A549 treated with CpdA at 1 μM for 4 hours (cell line): ENCODE measurements around the gene FLOT1. TPM values are rescaled to one million over a fixed set of nuclear protein-coding genes. Genes with fewer than 3 reads are reported as not detected.

Source experiments
- total RNA-seq: library from RNA; stranded (reverse); fragments of 200-300 nt; extraction: Qiagen RNA extraction; gene quantifications from 5 replicates; pipeline ENCODE4 v1.2.3, GENCODE V29; 2022; ENCODE audit warnings: low read depth

FLOT1 gene, protein sequence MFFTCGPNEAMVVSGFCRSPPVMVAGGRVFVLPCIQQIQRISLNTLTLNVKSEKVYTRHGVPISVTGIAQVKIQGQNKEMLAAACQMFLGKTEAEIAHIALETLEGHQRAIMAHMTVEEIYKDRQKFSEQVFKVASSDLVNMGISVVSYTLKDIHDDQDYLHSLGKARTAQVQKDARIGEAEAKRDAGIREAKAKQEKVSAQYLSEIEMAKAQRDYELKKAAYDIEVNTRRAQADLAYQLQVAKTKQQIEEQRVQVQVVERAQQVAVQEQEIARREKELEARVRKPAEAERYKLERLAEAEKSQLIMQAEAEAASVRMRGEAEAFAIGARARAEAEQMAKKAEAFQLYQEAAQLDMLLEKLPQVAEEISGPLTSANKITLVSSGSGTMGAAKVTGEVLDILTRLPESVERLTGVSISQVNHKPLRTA
- total RNA-seq: 77.3 to 97.3 TPM (median 91.8 TPM) in 5 replicates

DNA sequence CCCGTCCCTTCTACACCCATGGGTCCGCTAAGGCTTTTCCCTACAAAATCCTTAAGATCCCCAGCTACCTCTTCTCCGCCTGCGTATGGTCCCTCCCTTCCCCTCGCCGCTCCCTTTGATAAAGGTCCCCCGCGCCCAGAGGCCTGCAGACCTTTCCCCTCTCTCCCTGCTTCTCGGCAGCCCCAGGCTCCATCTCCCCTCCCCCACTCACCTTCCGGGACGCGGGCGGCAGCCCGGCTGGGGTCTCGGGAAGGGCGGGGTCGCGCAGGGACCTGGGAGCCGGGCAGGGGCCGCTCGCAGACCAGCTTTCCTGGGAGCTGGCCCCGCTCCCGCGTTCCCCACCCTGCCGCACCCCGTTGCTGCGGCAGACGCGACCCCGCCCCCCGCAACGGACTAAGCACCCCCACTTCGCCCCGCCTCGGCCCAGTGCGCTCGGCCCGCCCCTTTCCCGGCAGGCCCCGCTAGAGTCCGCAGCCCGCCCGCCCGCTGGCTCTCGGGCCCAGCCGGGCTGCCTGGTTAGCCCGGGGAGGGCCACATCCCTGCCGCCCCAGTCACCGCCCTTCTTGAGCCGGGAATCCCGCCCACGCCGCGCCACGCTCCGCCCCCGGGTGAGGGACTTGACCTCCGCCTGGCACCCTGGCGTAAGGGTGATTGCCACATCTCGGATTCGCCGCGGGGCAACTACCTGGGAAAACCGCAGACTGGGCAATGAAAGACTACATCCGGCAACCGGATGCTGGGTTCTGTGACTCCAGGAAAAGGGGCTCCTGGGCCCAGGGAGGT is at the start of gene FLOT1:
Gene FLOT1, minus strand, starts transcription at position 372 of the 783 bp plus-strand sequence. CDS start 498 bp downstream, outside the sequence.

DNA sequence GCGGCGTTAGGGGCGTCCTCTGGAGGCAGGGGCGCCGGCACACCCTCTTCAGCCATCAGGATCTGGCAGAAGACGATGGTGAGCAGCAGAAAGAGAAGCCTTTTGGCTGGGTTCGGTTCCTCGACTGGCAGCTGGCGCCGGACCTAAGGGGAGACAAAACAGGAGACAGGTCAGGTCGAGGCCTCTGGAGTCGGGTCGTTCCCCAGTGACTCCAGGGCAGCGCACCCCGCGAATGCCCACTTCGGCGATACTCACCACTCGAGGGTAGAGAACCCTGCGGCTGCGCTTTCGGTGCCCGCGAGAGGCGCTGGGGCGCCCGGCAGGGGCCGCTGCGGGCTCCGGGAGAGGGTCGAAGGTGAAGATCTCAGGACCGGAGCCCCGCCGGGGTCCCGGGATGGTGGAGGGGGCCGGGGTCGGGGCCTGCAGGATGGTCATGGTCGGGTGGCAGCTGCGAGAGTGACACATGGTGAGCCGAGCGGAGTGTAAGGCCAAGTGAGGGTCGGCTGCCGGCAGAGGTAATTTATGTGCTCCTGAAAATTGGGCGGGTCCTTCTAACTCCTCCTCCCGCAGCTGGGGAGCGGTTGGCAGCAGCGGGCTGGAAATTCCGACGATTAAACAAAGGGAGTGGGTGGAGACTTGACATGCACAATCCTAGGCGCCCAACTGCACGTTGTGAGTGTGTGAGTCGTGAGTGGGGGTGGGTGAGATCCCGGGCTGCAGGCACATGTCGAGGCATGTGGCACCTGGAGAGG is 1.7 kb upstream of the FLOT1 start, which contains the start of gene IER3:
Gene IER3, minus strand, starts transcription at position 494 of the 752 bp plus-strand sequence. Its CDS starts 29 bp downstream, at position 465.

DNA sequence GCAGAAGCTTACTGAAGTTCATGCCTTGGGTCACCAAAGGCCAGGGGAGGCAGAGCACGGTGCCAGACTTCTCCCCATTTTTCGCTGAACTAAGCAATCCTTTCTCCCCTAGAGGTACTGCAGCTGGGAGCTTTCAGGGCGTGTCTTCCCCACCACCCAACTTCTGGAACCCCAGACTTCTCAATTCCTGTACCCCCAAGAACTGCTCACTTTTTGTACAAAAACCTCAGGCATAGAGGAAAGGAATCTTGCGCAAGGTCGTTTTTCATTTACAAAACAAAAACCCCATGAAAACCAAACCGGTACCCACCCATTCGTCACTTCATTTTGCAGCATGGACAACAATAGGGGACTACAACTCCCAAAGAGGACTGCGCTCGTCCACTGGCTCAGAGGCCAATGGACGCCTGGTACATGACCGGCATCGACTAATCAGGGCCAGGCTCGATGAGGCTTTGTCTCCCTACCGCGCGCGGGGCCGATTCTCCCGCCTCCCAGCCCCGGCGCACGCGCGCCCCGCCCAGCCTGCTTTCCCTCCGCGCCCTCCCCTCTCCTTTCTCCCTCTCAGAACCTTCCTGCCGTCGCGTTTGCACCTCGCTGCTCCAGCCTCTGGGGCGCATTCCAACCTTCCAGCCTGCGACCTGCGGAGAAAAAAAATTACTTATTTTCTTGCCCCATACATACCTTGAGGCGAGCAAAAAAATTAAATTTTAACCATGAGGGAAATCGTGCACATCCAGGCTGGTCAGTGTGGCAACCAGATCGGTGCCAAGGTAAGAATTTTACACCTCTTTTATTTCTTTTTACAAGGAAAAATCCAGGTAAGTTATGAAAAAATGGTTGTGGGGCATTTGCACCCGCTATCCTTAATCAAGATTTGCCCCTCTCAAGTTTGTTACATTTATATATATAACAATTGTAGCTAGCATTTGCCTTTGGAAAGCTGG is 22.4 kb downstream of the FLOT1 start, which contains the start of gene TUBB:
Gene TUBB, plus strand, starts transcription at position 562 of the 947 bp plus-strand sequence. Its CDS starts 155 bp downstream, at position 717.

DNA sequence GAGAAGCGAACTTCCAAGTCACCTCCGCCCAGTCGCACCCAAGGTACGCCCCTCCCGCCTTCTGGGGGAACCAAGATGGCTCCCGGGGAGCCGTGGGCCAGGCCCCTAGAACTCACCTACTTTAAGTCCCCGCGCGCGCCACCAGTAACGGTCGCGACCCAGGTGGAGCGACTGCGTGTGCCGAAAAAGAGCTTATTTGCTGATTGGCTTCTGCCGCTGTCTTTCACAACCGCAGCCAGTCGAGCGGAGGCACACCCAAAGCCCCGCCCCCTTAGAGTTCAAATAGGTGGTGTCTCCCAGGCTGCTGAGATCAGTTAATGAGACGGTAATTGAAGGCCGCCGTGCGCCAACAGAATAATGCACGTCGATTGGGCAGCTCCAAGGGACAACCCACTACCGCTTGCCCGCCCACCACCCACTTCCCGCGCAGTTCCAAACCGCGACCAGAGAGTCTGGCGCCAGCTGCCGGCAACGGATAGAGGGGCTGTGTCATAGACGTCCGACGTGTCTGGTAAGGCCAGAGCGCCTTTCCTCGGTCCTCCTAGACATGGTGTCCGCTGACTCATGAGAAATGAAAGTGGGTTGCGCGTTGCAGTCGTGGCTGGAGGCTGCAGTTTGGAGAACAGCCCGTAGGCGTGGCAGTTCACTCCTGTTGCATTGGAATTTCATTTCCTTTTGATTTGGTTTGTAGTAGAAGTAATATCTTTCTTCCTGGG is 25.2 kb downstream of the FLOT1 start, which contains the start of gene MDC1:
Gene MDC1, minus strand, starts transcription at position 153 of the 716 bp plus-strand sequence. CDS start 2,106 bp downstream, outside the sequence.

DNA sequence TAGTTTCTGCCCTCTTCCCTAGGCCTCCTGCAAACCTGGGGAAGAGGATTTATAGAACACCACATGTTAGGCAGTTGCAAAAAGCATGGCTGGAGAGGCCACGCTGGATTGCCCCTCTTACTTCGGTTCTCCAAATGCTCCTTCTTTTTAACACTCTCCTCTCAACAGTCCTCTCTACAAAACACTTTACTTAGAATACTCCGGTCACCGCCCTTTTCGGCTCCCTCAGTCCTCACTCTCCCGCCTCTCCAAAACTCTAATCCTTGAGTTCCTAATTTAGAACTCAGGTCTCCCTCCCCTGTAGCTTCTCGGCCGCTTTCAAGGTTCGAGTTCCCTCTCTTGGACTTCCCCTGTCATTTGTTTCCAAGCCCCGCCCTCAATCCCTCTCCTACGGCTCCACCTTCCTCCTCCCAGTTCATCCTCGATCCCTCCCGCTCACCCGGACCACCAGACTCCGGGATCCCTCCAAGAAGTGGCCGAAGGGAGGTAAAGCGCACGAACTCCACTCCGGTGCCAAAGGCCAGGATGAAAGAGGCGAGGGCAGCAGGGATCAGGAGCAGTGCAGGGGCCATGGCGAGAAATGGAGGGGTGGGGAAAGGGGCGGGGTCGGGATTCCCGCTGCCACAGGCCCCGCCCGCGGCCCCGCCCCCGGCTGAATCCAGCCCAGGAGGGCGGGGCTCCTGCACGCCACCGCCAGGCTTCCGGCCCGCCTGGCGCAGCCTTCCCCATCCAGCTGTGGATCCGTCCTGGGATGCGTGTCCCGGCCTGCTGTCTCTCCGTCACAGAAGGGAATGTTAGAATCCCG is 51.9 kb downstream of the FLOT1 start, which contains the start of gene NRM:
Gene NRM, minus strand, starts transcription at position 582 of the 805 bp plus-strand sequence. Its CDS starts 10 bp downstream, at position 572.

DNA sequence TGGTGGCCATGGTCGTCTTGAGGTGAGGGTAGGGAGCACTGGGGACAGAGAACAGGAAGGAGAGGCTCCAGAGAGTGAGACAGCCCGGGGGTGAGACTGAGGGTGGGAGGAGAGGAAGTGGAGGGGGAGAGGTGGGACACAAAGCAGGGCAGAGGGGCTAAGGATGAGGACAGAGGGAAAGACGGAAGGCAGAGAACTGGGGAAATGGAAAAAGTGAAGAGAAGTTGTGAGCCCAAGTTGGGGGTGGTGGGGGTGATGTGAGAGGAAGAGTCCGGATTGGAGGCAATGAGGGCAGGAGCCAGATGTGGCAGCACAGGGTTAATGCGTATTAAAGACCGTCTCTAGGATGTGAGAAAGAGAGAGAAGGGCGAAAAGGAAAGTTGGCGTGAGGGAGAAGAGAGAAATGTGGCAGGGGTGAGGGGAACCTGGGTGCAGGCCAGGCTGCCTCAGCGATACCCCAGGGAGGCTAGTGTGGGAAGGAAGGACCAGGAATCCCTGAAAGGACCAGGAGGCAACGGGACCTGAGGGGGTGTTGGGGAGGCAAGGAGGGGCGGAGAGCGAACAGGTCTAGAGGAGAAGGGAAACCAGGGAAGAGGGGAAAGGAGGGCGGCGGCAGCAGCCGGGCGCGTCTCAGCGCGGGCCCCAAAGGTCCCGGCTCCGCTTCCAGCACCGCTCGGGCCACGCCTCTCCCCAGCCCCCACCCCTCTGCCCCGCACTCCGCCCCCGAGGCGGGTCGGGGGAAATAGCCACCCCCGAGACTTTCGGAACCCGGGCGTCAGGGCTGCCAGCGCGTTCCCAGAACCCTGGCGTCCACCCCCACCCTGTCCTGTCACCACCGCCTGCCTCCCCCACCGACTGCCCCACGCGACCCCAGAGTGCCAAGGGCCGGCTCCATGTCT is 56.2 kb downstream of the FLOT1 start, which contains the start of gene PPP1R18:
Gene PPP1R18, minus strand, starts transcription at position 637 of the 899 bp plus-strand sequence. Its CDS starts 627 bp downstream, at position 10.

Other genes starting within 250 kb of the FLOT1 start
- gene GNL1, start 186.2 kb downstream of the FLOT1 start, total RNA-seq: 30.5 to 38.6 TPM (median 34.5 TPM) in 5 replicates
- gene PRR3, start 185.4 kb downstream of the FLOT1 start, total RNA-seq: 14.6 to 17.0 TPM (median 15.0 TPM) in 5 replicates
- 50.8 to 66.2 TPM (median 55.3 TPM) in 5 replicates for gene ABCF1, start 171.2 kb downstream of the FLOT1 start, total RNA-seq
- 30.6 to 52.8 TPM (median 34.0 TPM) in 5 replicates for gene PPP1R10, start 125.4 kb downstream of the FLOT1 start, total RNA-seq
- gene MRPS18B, start 124.8 kb downstream of the FLOT1 start, total RNA-seq: 72.7 to 109 TPM (median 74.8 TPM) in 5 replicates
- gene ATAT1, start 115.8 kb downstream of the FLOT1 start, total RNA-seq: 5.1 to 6.5 TPM (median 6.0 TPM) in 5 replicates
- 8.5 to 13.8 TPM (median 13.7 TPM) in 5 replicates for gene C6orf136, start 95.6 kb downstream of the FLOT1 start, total RNA-seq
- gene DHX16, start 69.7 kb downstream of the FLOT1 start, total RNA-seq: 25.8 to 30.1 TPM (median 28.8 TPM) in 5 replicates
- gene PPP1R18, start 56.0 kb downstream of the FLOT1 start, total RNA-seq: 42.8 to 50.5 TPM (median 45.3 TPM) in 5 replicates
- 22.2 to 29.6 TPM (median 27.7 TPM) in 5 replicates for gene NRM, start 51.7 kb downstream of the FLOT1 start, total RNA-seq
- 16.3 to 19.0 TPM (median 18.2 TPM) in 5 replicates for gene MDC1, start 25.4 kb downstream of the FLOT1 start, total RNA-seq
- 755 to 974 TPM (median 943 TPM) in 5 replicates for gene TUBB, start 22.3 kb downstream of the FLOT1 start, total RNA-seq
- 117 to 167 TPM (median 156 TPM) in 5 replicates for gene IER3, start 1.9 kb upstream of the FLOT1 start, total RNA-seq
- gene DDR1, start 141.8 kb upstream of the FLOT1 start, total RNA-seq: 46.0 to 54.9 TPM (median 48.9 TPM) in 5 replicates
- gene GTF2H4, start 165.5 kb upstream of the FLOT1 start, total RNA-seq: 14.2 to 21.3 TPM (median 20.5 TPM) in 5 replicates
- gene VARS2, start 171.6 kb upstream of the FLOT1 start, total RNA-seq: 11.6 to 13.4 TPM (median 12.4 TPM) in 5 replicates
- gene SFTA2, start 189.5 kb upstream of the FLOT1 start, total RNA-seq: not detected in 5 replicates
- 0.01 to 0.04 TPM (median 0.02 TPM) in 3 of 5 replicates, not detected in the others for gene MUCL3, start 198.3 kb upstream of the FLOT1 start, total RNA-seq
- not detected in 5 replicates for gene MUC21, start 241.0 kb upstream of the FLOT1 start, total RNA-seq